Neural progenitor cell (in vitro differentiated cells): Measurements from ENCODE around the gene ZFPM1. TPM values are rescaled to one million over a fixed set of nuclear protein-coding genes. Genes with fewer than 3 reads are reported as not detected.

Source experiments
- DNase-seq: peaks from one replicate; pipeline ENCODE4 v3.0.0-alpha.2; 2016; ENCODE audit warnings: low spot score
- H2AFZ ChIP-seq: fragments of 200-600 bp; sonication (generic); replicated peaks from 2 replicates; pipeline ENCODE4 v1.6.1; 2016; ENCODE audit warnings: antibody characterized with exemption
- H3F3A ChIP-seq: fragments of 200-600 bp; sonication (generic); 2 replicates; pipeline ENCODE4 v1.6.1; 2016; ENCODE audit warnings: antibody characterized with exemption, low read depth
- H3K27ac ChIP-seq: fragments of 200-600 bp; sonication (generic); 2 replicates; pipeline ENCODE4 v1.5.1; 2016; ENCODE audit warnings: mild to moderate bottlenecking
- H3K27me3 ChIP-seq: fragments of 200-600 bp; sonication (generic); 2 replicates; pipeline ENCODE4 v1.6.1; 2016; ENCODE audit warnings: mild to moderate bottlenecking, moderate library complexity
- H3K36me3 ChIP-seq: fragments of 200-600 bp; sonication (generic); 2 replicates; pipeline ENCODE4 v1.5.1; 2016
- H3K4me1 ChIP-seq: fragments of 200-600 bp; sonication (generic); 2 replicates; pipeline ENCODE4 v1.6.1; 2016; ENCODE audit warnings: mixed run types
- H3K4me2 ChIP-seq: fragments of 200-600 bp; sonication (generic); 2 replicates; pipeline ENCODE4 v1.6.1; 2016
- H3K4me3 ChIP-seq: fragments of 200-600 bp; sonication (generic); 2 replicates; pipeline ENCODE4 v1.5.1; 2016
- H3K79me2 ChIP-seq: fragments of 200-600 bp; sonication (generic); 2 replicates; pipeline ENCODE4 v1.6.1; 2016; ENCODE audit warnings: low read depth
- H3K9ac ChIP-seq: fragments of 200-600 bp; sonication (generic); 2 replicates; pipeline ENCODE4 v1.6.1; 2016
- H3K9me3 ChIP-seq: fragments of 200-600 bp; sonication (generic); 2 replicates; pipeline ENCODE4 v1.5.1; 2016; ENCODE audit warnings: low read depth
- H4K20me1 ChIP-seq: fragments of 200-600 bp; sonication (generic); 2 replicates; pipeline ENCODE4 v1.6.1; 2016; ENCODE audit warnings: low read depth
- H3K27ac Mint-ChIP-seq: 3 replicates; pipeline ENCODE4 v1.8.0; 2021; ENCODE audit warnings: mixed read lengths
- H3K27me3 Mint-ChIP-seq: 2 replicates; pipeline ENCODE4 v1.8.0; 2022; ENCODE audit warnings: low read depth, mild to moderate bottlenecking, inconsistent platforms, moderate library complexity, mixed read lengths; ENCODE audit not compliant: insufficient read depth
- H3K36me3 Mint-ChIP-seq: 3 replicates; pipeline ENCODE4 v1.8.0; 2021; ENCODE audit warnings: mixed read lengths
- H3K4me1 Mint-ChIP-seq: 3 replicates; pipeline ENCODE4 v1.8.0; 2021; ENCODE audit warnings: mixed read lengths
- H3K4me3 Mint-ChIP-seq: 3 replicates; pipeline ENCODE4 v1.8.0; 2021; ENCODE audit warnings: mild to moderate bottlenecking, moderate library complexity, mixed read lengths
- H3K9me3 Mint-ChIP-seq: 3 replicates; pipeline ENCODE4 v1.8.0; 2020; ENCODE audit warnings: mixed read lengths
- CTCF ChIP-seq: fragments of 200-600 bp; sonication (generic); IDR thresholded peaks from 2 replicates; pipeline ENCODE4 v1.5.1; 2017; ENCODE audit warnings: antibody characterized with exemption, mild to moderate bottlenecking
- EZH2 ChIP-seq: fragments of 200-600 bp; sonication (generic); IDR thresholded peaks from 2 replicates; pipeline ENCODE4 v1.6.1; 2017; ENCODE audit warnings: antibody characterized with exemption, mild to moderate bottlenecking, moderate library complexity
- EZH2phosphoT487 ChIP-seq: fragments of 200-600 bp; sonication (generic); IDR thresholded peaks from 2 replicates; pipeline ENCODE4 v1.6.1; 2017; ENCODE audit warnings: antibody characterized with exemption
- total RNA-seq: library from RNA; depleted of rRNA; stranded (reverse); fragments of >200 nt; gene quantifications from 2 replicates; pipeline ENCODE4 v1.2.3, GENCODE V29; 2015; ENCODE audit warnings: low replicate concordance

ZFPM1 gene
- total RNA-seq, 1 donor from 2014 or later = 0.36 TPM

GRCh38 chr16:88580371-88580770 lies 127.3 kb downstream of the ZFPM1 start:
- H3K4me3 ChIP-seq = no peak overlapping the region
- Mint-ChIP-seq H3K9me3 (no peaks in the 10 kb centered on the region), H3K4me1 (no peaks in the 10 kb centered on the region), H3K27ac (no peak overlapping the region), H3K27me3 (peaks cover 4% of the 10 kb centered on the region), H3K4me3 (no peak overlapping the region), H3K36me3 (peaks cover 18% of the 10 kb centered on the region)
- no peak for TF ChIP-seq CTCF
- no peak for TF ChIP-seq EZH2
- no peak for TF ChIP-seq EZH2phosphoT487
- DNase-seq = no peak
- no peaks in the 10 kb centered on the region for H3K4me1 ChIP-seq
- H3K9me3 ChIP-seq = no peaks in the 10 kb centered on the region
- no peak overlapping the region for H3K9ac ChIP-seq
- no peak overlapping the region for H2AFZ ChIP-seq
- H3K4me2 ChIP-seq = no peak overlapping the region
- no peaks in the 10 kb centered on the region for H3K36me3 ChIP-seq
- H3K27ac ChIP-seq = no peak overlapping the region
- H3K79me2 ChIP-seq = peaks cover 99% of the 10 kb centered on the region
- H4K20me1 ChIP-seq = peaks cover 93% of the 10 kb centered on the region
- H3F3A ChIP-seq = no peaks in the 10 kb centered on the region
- no peaks in the 10 kb centered on the region for H3K27me3 ChIP-seq

GRCh38 chr16:88581033-88581432 lies 128.0 kb downstream of the ZFPM1 start:
- no peak for DNase-seq
- Histone ChIP-seq H3K79me2 (peaks cover 96% of the 10 kb centered on the region), H3K9ac (no peak overlapping the region), H3K4me2 (no peak overlapping the region), H3K4me3 (no peak overlapping the region), H3K27me3 (no peaks in the 10 kb centered on the region), H3K9me3 (no peaks in the 10 kb centered on the region), H3K4me1 (no peaks in the 10 kb centered on the region), H3K36me3 (no peaks in the 10 kb centered on the region), H3F3A (no peaks in the 10 kb centered on the region), H4K20me1 (peaks cover 93% of the 10 kb centered on the region), H2AFZ (no peak overlapping the region), H3K27ac (no peak overlapping the region)
- Mint-ChIP-seq H3K27ac (no peak overlapping the region), H3K9me3 (no peaks in the 10 kb centered on the region), H3K27me3 (peaks cover 3% of the 10 kb centered on the region), H3K36me3 (peaks cover 20% of the 10 kb centered on the region), H3K4me1 (no peaks in the 10 kb centered on the region), H3K4me3 (no peak overlapping the region)
- no peak for TF ChIP-seq EZH2phosphoT487
- TF ChIP-seq CTCF = no peak
- TF ChIP-seq EZH2 = no peak

- Histone ChIP-seq H3K9me3 (no peaks in the 10 kb centered on the region), H3K27me3 (no peaks in the 10 kb centered on the region), H3K36me3 (no peaks in the 10 kb centered on the region), H3F3A (no peaks in the 10 kb centered on the region), H3K4me2 (no peak overlapping the region), H2AFZ (no peak overlapping the region), H4K20me1 (peaks cover 79% of the 10 kb centered on the region), H3K4me3 (no peak overlapping the region), H3K4me1 (no peaks in the 10 kb centered on the region), H3K27ac (no peak overlapping the region), H3K9ac (no peak overlapping the region), H3K79me2 (peaks cover 76% of the 10 kb centered on the region)
- Mint-ChIP-seq H3K27ac (no peak overlapping the region), H3K36me3 (peaks cover 19% of the 10 kb centered on the region), H3K9me3 (no peaks in the 10 kb centered on the region), H3K27me3 (peaks cover 3% of the 10 kb centered on the region), H3K4me3 (no peak overlapping the region), H3K4me1 (no peaks in the 10 kb centered on the region)
- no peak for TF ChIP-seq EZH2
- TF ChIP-seq CTCF = no peak
- TF ChIP-seq EZH2phosphoT487 = no peak
- DNase-seq = no peak
These were observed 130.0 kb downstream of the ZFPM1 start for GRCh38 chr16:88582912-88583575.
